DND-41 (cell line): ENCODE results near the gene CERS5.

Source experiments
- CTCF ChIP-seq: IDR thresholded peaks from 2 replicates; pipeline ENCODE4 v1.5.1; 2012; ENCODE audit warnings: borderline replicate concordance, low read length, moderate library complexity, mild to moderate bottlenecking; ENCODE audit not compliant: poor library complexity, severe bottlenecking; ENCODE audit errors: extremely low read depth
- EZH2 ChIP-seq: IDR thresholded peaks from 3 replicates; pipeline ENCODE4 v1.6.1; 2012; ENCODE audit warnings: borderline replicate concordance, low read depth, mild to moderate bottlenecking, moderate library complexity, low read length, inconsistent platforms; ENCODE audit not compliant: severe bottlenecking

GRCh38 chr12:50185970-50186663, 18.9 kb upstream of the CERS5 start:
- no peak for TF ChIP-seq EZH2
- TF ChIP-seq CTCF: no peak
